H9 (cell line): ENCODE data around the gene ARVCF. TPM values are rescaled to one million over a fixed set of nuclear protein-coding genes. Genes with fewer than 3 reads are reported as not detected.

Experiments used
- DNase-seq: peaks from one replicate; pipeline ENCODE4 v3.0.0-alpha.2; 2017
- H2AFZ ChIP-seq: one replicate; pipeline ENCODE4 v1.6.1; 2013; ENCODE audit warnings: mild to moderate bottlenecking, low read length, control low read depth, moderate library complexity
- H2AK5ac ChIP-seq: 2 replicates; pipeline ENCODE4 v1.6.1; 2013; ENCODE audit warnings: low read length, control low read depth, mixed read lengths; ENCODE audit not compliant: insufficient read length
- H2BK120ac ChIP-seq: one replicate; pipeline ENCODE4 v1.6.1; 2013; ENCODE audit warnings: low read depth, mild to moderate bottlenecking, low read length, control low read depth, inconsistent platforms; ENCODE audit not compliant: poor library complexity, severe bottlenecking
- H2BK12ac ChIP-seq: 2 replicates; pipeline ENCODE4 v1.6.1; 2013; ENCODE audit warnings: low read length, control low read depth, mixed read lengths, low read depth; ENCODE audit not compliant: insufficient read length
- H2BK15ac ChIP-seq: 2 replicates; pipeline ENCODE4 v1.6.1; 2013; ENCODE audit warnings: low read depth, low read length, control low read depth
- H2BK20ac ChIP-seq: one replicate; pipeline ENCODE4 v1.6.1; 2013; ENCODE audit warnings: low read depth, mild to moderate bottlenecking, low read length, control low read depth, inconsistent platforms; ENCODE audit not compliant: poor library complexity, severe bottlenecking
- H2BK5ac ChIP-seq: 2 replicates; pipeline ENCODE4 v1.6.1; 2013; ENCODE audit warnings: low read length, control low read depth, mixed read lengths; ENCODE audit not compliant: insufficient read length
- H3K14ac ChIP-seq: 2 replicates; pipeline ENCODE4 v1.6.1; 2013; ENCODE audit warnings: low read length, control low read depth; ENCODE audit not compliant: insufficient read depth
- H3K18ac ChIP-seq: 2 replicates; pipeline ENCODE4 v1.6.1; 2013; ENCODE audit warnings: low read depth, mild to moderate bottlenecking, mixed read lengths, low read length, control low read depth; ENCODE audit not compliant: insufficient read length
- H3K23ac ChIP-seq: 2 replicates; pipeline ENCODE4 v1.6.1; 2013; ENCODE audit warnings: low read length, control low read depth, mixed read lengths, low read depth; ENCODE audit not compliant: insufficient read length
- H3K23me2 ChIP-seq: 2 replicates; pipeline ENCODE4 v1.6.1; 2013; ENCODE audit warnings: low read depth, mild to moderate bottlenecking, mixed read lengths, low read length, control low read depth; ENCODE audit not compliant: insufficient read length, poor library complexity, severe bottlenecking
- H3K27ac ChIP-seq: 2 replicates; pipeline ENCODE4 v1.5.1; 2013; ENCODE audit warnings: low read length, control low read depth, mixed read lengths, low read depth; ENCODE audit not compliant: insufficient read length
- H3K27me3 ChIP-seq: 2 replicates; pipeline ENCODE4 v1.6.1; 2013; ENCODE audit warnings: low read length, control low read depth, inconsistent platforms; ENCODE audit not compliant: insufficient read depth
- H3K4ac ChIP-seq: 2 replicates; pipeline ENCODE4 v1.6.1; 2013; ENCODE audit warnings: low read depth, mild to moderate bottlenecking, control low read depth, inconsistent platforms, low read length, moderate library complexity
- H3K4me1 ChIP-seq: 2 replicates; pipeline ENCODE4 v1.6.1; 2013; ENCODE audit warnings: low read length, control low read depth, inconsistent platforms; ENCODE audit not compliant: insufficient read depth
- H3K4me2 ChIP-seq: 2 replicates; pipeline ENCODE4 v1.6.1; 2013; ENCODE audit warnings: low read length, control low read depth, mixed read lengths; ENCODE audit not compliant: insufficient read length, insufficient read depth
- H3K56ac ChIP-seq: 2 replicates; pipeline ENCODE4 v1.6.1; 2013; ENCODE audit warnings: low read depth, mild to moderate bottlenecking, mixed read lengths, low read length, control low read depth; ENCODE audit not compliant: insufficient read length
- H3K79me1 ChIP-seq: 2 replicates; pipeline ENCODE4 v1.6.1; 2013; ENCODE audit warnings: low read depth, mild to moderate bottlenecking, moderate library complexity, low read length, control low read depth, inconsistent platforms; ENCODE audit not compliant: insufficient read depth, poor library complexity, severe bottlenecking
- H3K79me2 ChIP-seq: 2 replicates; pipeline ENCODE4 v1.6.1; 2013; ENCODE audit warnings: low read length, control low read depth, inconsistent platforms; ENCODE audit not compliant: insufficient read depth
- H3K9ac ChIP-seq: 2 replicates; pipeline ENCODE4 v1.6.1; 2013; ENCODE audit warnings: low read length, control low read depth, mixed read lengths; ENCODE audit not compliant: insufficient read length; ENCODE audit errors: extremely low read depth
- H3K9me3 ChIP-seq: one replicate; pipeline ENCODE4 v1.6.1; 2013; ENCODE audit warnings: low read depth, low read length, inconsistent platforms; ENCODE audit not compliant: control insufficient read depth
- H3T11ph ChIP-seq: one replicate; pipeline ENCODE4 v1.6.1; 2013; ENCODE audit warnings: mild to moderate bottlenecking, low read length, control low read depth, inconsistent platforms
- H4K20me1 ChIP-seq: one replicate; pipeline ENCODE4 v1.6.1; 2013; ENCODE audit not compliant: control insufficient read depth, insufficient read length, insufficient read depth
- H4K5ac ChIP-seq: 2 replicates; pipeline ENCODE4 v1.6.1; 2013; ENCODE audit warnings: low read depth, mild to moderate bottlenecking, mixed read lengths, low read length, control low read depth; ENCODE audit not compliant: insufficient read length
- H4K8ac ChIP-seq: replicated peaks from 2 replicates; pipeline ENCODE4 v1.6.1; 2013; ENCODE audit warnings: low read length, control low read depth, mixed read lengths, low read depth; ENCODE audit not compliant: insufficient read length
- H4K91ac ChIP-seq: 2 replicates; pipeline ENCODE4 v1.6.1; 2013; ENCODE audit warnings: low read depth, mild to moderate bottlenecking, moderate library complexity, mixed read lengths, low read length, control low read depth; ENCODE audit not compliant: insufficient read length
- H3K27ac Mint-ChIP-seq, 3 experiments: 2 replicates in 2 of 3; 3 replicates in 1 of 3; pipeline ENCODE4 v1.8.0; 2020 to 2021; ENCODE audit warnings: mixed read lengths in 3 of 3, mild to moderate bottlenecking in 1 of 3, moderate library complexity in 1 of 3
- H3K27me3 Mint-ChIP-seq: 2 replicates; pipeline ENCODE4 v1.8.0; 2021; ENCODE audit warnings: low read depth, mild to moderate bottlenecking, moderate library complexity, mixed read lengths
- H3K36me3 Mint-ChIP-seq, 3 experiments: 2 replicates in 2 of 3; 3 replicates in 1 of 3; pipeline ENCODE4 v1.8.0; 2020 to 2021; ENCODE audit warnings: low read depth in 3 of 3, mixed read lengths in 3 of 3; ENCODE audit not compliant: insufficient read depth in 1 of 3
- H3K4me1 Mint-ChIP-seq, 2 experiments: 2 replicates each; pipeline ENCODE4 v1.8.0; 2020; ENCODE audit warnings: mixed read lengths in 2 of 2
- H3K4me3 Mint-ChIP-seq, 2 experiments: 2 replicates in 1 of 2; 3 replicates in 1 of 2; pipeline ENCODE4 v1.8.0; 2020 to 2021; ENCODE audit warnings: mild to moderate bottlenecking in 2 of 2, mixed read lengths in 2 of 2, moderate library complexity in 1 of 2
- H3K9me3 Mint-ChIP-seq, 2 experiments: 2 replicates in 1 of 2; 3 replicates in 1 of 2; pipeline ENCODE4 v1.8.0; 2020; ENCODE audit warnings: mild to moderate bottlenecking in 2 of 2, mixed read lengths in 2 of 2, moderate library complexity in 1 of 2
- CTCF ChIP-seq: fragments of 200-600 bp; sonication (generic); conservative IDR thresholded peaks from 3 replicates; pipeline ENCODE4 v1.8.0; 2021; ENCODE audit warnings: antibody characterized with exemption, mild to moderate bottlenecking
- WGBS: extraction: QIAGEN DNeasy Blood & Tissue Kit; methylation state at CpG from one replicate; pipeline ENCODE4 v1.1.7; 2013; ENCODE audit warnings: missing lambda C conversion rate, low lambda C conversion rate, mixed read lengths; ENCODE audit not compliant: insufficient read length; ENCODE audit errors: extremely low coverage; 5-methylcytosine and 5-hydroxymethylcytosine counted together
- total RNA-seq: library from RNA; stranded (reverse); gene quantifications from 2 replicates; pipeline ENCODE4 v1.2.1, GENCODE V29; 2021

ARVCF gene
- total RNA-seq, 1 experiment from 2014 or later: 40.7 TPM

DNA sequence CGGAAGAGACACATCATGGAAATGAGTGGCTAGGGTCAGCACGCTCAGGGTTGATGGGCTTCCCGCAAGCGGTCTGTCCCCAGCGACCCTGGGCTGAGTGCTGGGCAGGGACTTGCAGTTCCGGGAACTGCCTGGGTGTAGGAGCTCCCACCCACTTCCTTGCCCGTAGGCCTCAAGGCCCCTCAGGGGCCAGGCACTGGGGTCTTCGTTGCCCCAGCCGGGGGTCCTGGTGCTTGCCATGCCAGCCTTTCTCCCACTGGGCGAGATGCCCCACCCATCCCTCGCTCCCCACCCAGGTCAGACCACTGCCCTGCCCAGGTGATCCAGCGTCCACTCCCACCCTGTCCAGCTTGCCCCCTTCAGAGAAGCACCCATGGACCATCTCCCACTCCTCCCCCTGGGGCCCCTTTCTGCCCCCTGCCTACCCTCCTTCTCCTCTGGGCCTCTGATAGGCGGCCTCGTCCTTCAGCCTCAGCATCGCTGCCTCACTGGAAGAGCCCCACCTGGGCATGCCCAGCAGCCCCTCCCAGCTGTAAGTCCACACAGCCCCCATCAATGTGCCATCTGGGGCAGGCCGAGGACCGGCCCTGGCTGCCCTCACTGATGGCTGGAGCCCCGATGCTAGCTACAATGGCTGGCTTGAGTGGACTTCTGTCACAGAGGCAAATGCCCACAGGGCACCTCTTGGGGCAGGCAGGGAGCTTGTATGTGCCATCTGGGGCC lies 45.6 kb upstream of the ARVCF start:
- Histone ChIP-seq H4K20me1 (no peaks in the 10 kb centered on the region), H2BK5ac (no peak overlapping the region), H2BK12ac (no peak overlapping the region), H3K18ac (no peak overlapping the region), H4K8ac (no peak overlapping the region), H3K27ac (no peak overlapping the region), H2BK20ac (no peak overlapping the region), H3K14ac (no peak overlapping the region), H2AK5ac (no peak overlapping the region), H3K27me3 (no peaks in the 10 kb centered on the region), H2BK120ac (no peak overlapping the region), H3K9me3 (no peaks in the 10 kb centered on the region), H3K4me1 (no peaks in the 10 kb centered on the region), H3K4ac (no peak overlapping the region), H3T11ph (no peak overlapping the region), H3K56ac (no peak overlapping the region), H3K23ac (no peak overlapping the region), H3K4me2 (no peak overlapping the region), H3K23me2 (no peaks in the 10 kb centered on the region), H2BK15ac (no peak overlapping the region), H3K9ac (no peak overlapping the region), H3K79me2 (no peaks in the 10 kb centered on the region), H2AFZ (no peak overlapping the region), H3K79me1 (no peaks in the 10 kb centered on the region), H4K91ac (no peak overlapping the region), H4K5ac (no peak overlapping the region)
- no peaks in the 10 kb centered on the region; the same call in 1 of the 2 replicates for H3K27me3 Mint-ChIP-seq
- TF ChIP-seq CTCF: no peak
- no peaks in the 10 kb centered on the region for H3K4me1 Mint-ChIP-seq
- peaks cover 0 to 5% (median 3%) of the 10 kb centered on the region in 3 experiments; a peak in 2 of 7 replicates for H3K36me3 Mint-ChIP-seq
- H3K27ac Mint-ChIP-seq: peak overlapping the region in 1 of 3 experiments; percentile 34; a peak in 1 of 7 replicates
- H3K9me3 Mint-ChIP-seq: no peaks in the 10 kb centered on the region
- H3K4me3 Mint-ChIP-seq: peak overlapping the region in 1 of 2 experiments; percentile 38; a peak in 1 of 5 replicates
- whole genome bisulfite sequencing: no CpG with 5 or more reads among the region's 18 CpGs
- no peak for DNase-seq
